Small intestine (tissue), 7 donors: ENCODE measurements around the gene KIAA1549. TPM values are rescaled to one million over a fixed set of nuclear protein-coding genes. Genes with fewer than 3 reads are reported as not detected.

Experiments used
- DNase-seq, 2 donors: peaks; one replicate each; pipeline versions ENCODE4 v3.0.0 to v3.0.0-alpha.2; 2013
- FAIRE-seq: peaks from 2 replicates; lab custom pipeline; 2012; peaks lifted over from hg19 to GRCh38; lab: Jason Lieb, UNC
- H3K27ac ChIP-seq, 3 donors: one replicate each; pipeline ENCODE4 v1.5.1; 2013; ENCODE audit warnings: low read length in 2 of 3, mild to moderate bottlenecking in 2 of 3, control low read depth in 1 of 3, inconsistent platforms in 1 of 3, low read depth in 1 of 3, moderate library complexity in 1 of 3
- H3K27me3 ChIP-seq, 3 donors: one replicate each; pipeline ENCODE4 v1.6.1; 2013; ENCODE audit warnings: low read length in 3 of 3, inconsistent platforms in 1 of 3; ENCODE audit not compliant: control insufficient read depth in 3 of 3, insufficient read depth in 3 of 3
- H3K36me3 ChIP-seq, 3 donors: one replicate each; pipeline ENCODE4 v1.6.1; 2013; ENCODE audit warnings: low read length in 3 of 3, inconsistent platforms in 1 of 3, low read depth in 1 of 3, mild to moderate bottlenecking in 1 of 3, moderate library complexity in 1 of 3; ENCODE audit not compliant: control insufficient read depth in 3 of 3, insufficient read depth in 2 of 3
- H3K4me1 ChIP-seq, 3 donors: one replicate each; pipeline ENCODE4 v1.6.1; 2013; ENCODE audit warnings: low read length in 2 of 3, inconsistent platforms in 1 of 3, low read depth in 1 of 3, mild to moderate bottlenecking in 1 of 3, moderate library complexity in 1 of 3; ENCODE audit not compliant: control insufficient read depth in 3 of 3, insufficient read depth in 2 of 3
- H3K4me3 ChIP-seq, 3 donors: one replicate each; pipeline ENCODE4 v1.5.1; 2013; ENCODE audit warnings: low read length in 3 of 3, control low read depth in 1 of 3, inconsistent platforms in 1 of 3, low read depth in 1 of 3, mild to moderate bottlenecking in 1 of 3, moderate library complexity in 1 of 3
- H3K9me3 ChIP-seq, 2 donors: one replicate each; pipeline ENCODE4 v1.6.1; 2013; ENCODE audit warnings: low read depth in 1 of 2, low read length in 1 of 2; ENCODE audit not compliant: control insufficient read depth in 2 of 2, insufficient read depth in 1 of 2
- whole genome bisulfite sequencing, 3 donors: extraction: QIAGEN DNeasy Blood & Tissue Kit; methylation state at CpG; one replicate each; pipeline ENCODE4 v1.1.7; 2013; 5-methylcytosine and 5-hydroxymethylcytosine counted together
- polyA plus RNA-seq, 4 donors: library from polyadenylated mRNA; stranded (reverse) in 3 of 4; unstranded in 1 of 4; fragments of 200-250 nt in 3 of 4; fragments of 120-200 nt in 1 of 4; gene quantifications; one replicate each; pipeline versions ENCODE4 v1.2.1 to v1.2.3, GENCODE V29; 2013
- donor health status: healthy with polysubstance abuse.
- donor health status: control.
- donor health status: control.
- donor health status: Bipolar disorder and iron deficiency.
- donor health status: healthy.

The KIAA1549 gene
- polyA plus RNA-seq, 4 donors, result under 0.01 to 2.7 (median 1.2) TPM

GRCh38 chr7:138865843-138866242, 115.3 kb downstream of the KIAA1549 start:
- no peaks in the 10 kb centered on the region for H3K4me1 ChIP-seq
- no peak for FAIRE-seq
- no peaks in the 10 kb centered on the region for H3K9me3 ChIP-seq
- no peak overlapping the region for H3K4me3 ChIP-seq
- peaks cover 0 to 43% (median 3%) of the 10 kb centered on the region in 3 donors for H3K36me3 ChIP-seq
- H3K27ac ChIP-seq, result no peak overlapping the region
- DNase-seq, result no peak
- WGBS, 3 donors, result 75 to 81% (median 81%) methylated on average over 4 of the region's 4 CpGs
- no peaks in the 10 kb centered on the region for H3K27me3 ChIP-seq

- 82 to 89% (median 86%) methylated on average over 3 of the region's 3 CpGs for WGBS, 3 donors
- DNase-seq, result peak in 1 of 2 donors; percentile 10
Measured at GRCh38 chr7:138864667-138865066, 116.5 kb downstream of the KIAA1549 start.

GRCh38 chr7:138863931-138864330, 117.3 kb downstream of the KIAA1549 start:
- no peak overlapping the region for H3K4me3 ChIP-seq
- peaks cover 0 to 25% (median 0%) of the 10 kb centered on the region in 3 donors for H3K36me3 ChIP-seq
- no peak overlapping the region for H3K27ac ChIP-seq
- FAIRE-seq (no peak), DNase-seq (no peak)
- WGBS, 3 donors, result 94 to 96% (median 96%) methylated on average over 9 of the region's 9 CpGs
- H3K9me3 ChIP-seq, result no peaks in the 10 kb centered on the region
- H3K27me3 ChIP-seq, result no peaks in the 10 kb centered on the region
- no peaks in the 10 kb centered on the region for H3K4me1 ChIP-seq

More at GRCh38 chr7:138864667-138865066, 116.5 kb downstream of the KIAA1549 start:
- FAIRE-seq, result no peak
- peaks cover 0 to 32% (median 3%) of the 10 kb centered on the region in 3 donors for H3K36me3 ChIP-seq
- H3K4me1 ChIP-seq, result no peaks in the 10 kb centered on the region
- no peaks in the 10 kb centered on the region for H3K27me3 ChIP-seq
- H3K27ac ChIP-seq, result no peak overlapping the region
- H3K4me3 ChIP-seq, result no peak overlapping the region
- no peaks in the 10 kb centered on the region for H3K9me3 ChIP-seq

GRCh38 chr7:138861051-138861450, 120.1 kb downstream of the KIAA1549 start:
- H3K27ac ChIP-seq, result no peak overlapping the region
- no peak overlapping the region for H3K4me3 ChIP-seq
- H3K9me3 ChIP-seq, result peaks cover 0 to 8% of the 10 kb centered on the region in 2 donors
- FAIRE-seq (no peak), DNase-seq (no peak)
- H3K4me1 ChIP-seq, result no peaks in the 10 kb centered on the region
- 92 to 95% (median 94%) methylated on average over 16 of the region's 16 CpGs for WGBS, 3 donors
- no peaks in the 10 kb centered on the region for H3K27me3 ChIP-seq
- H3K36me3 ChIP-seq, result peaks cover 0 to 12% (median 0%) of the 10 kb centered on the region in 3 donors

- Histone ChIP-seq H3K27me3 (no peaks in the 10 kb centered on the region), H3K27ac (no peak overlapping the region), H3K36me3 (peaks cover 0 to 4% (median 0%) of the 10 kb centered on the region in 3 donors), H3K9me3 (peaks cover 0 to 8% of the 10 kb centered on the region in 2 donors), H3K4me3 (no peak overlapping the region), H3K4me1 (no peaks in the 10 kb centered on the region)
- FAIRE-seq, result no peak
- no peak for DNase-seq
Measured at GRCh38 chr7:138857728-138858127, 123.5 kb downstream of the KIAA1549 start.

- WGBS, 3 donors, result 86 to 92% (median 92%) methylated on average over 5 of the region's 5 CpGs
- H3K36me3 ChIP-seq, result peaks cover 0 to 3% (median 0%) of the 10 kb centered on the region in 3 donors
- DNase-seq, result no peak
- H3K27me3 ChIP-seq, result no peaks in the 10 kb centered on the region
- no peak overlapping the region for H3K4me3 ChIP-seq
- H3K27ac ChIP-seq, result no peak overlapping the region
- FAIRE-seq, result no peak
- peaks cover 0 to 8% of the 10 kb centered on the region in 2 donors for H3K9me3 ChIP-seq
- H3K4me1 ChIP-seq, result no peaks in the 10 kb centered on the region
Measured at GRCh38 chr7:138854115-138854645, 127.0 kb downstream of the KIAA1549 start.

- WGBS, 3 donors, result 84 to 89% (median 84%) methylated on average over 3 of the region's 3 CpGs
- H3K4me3 ChIP-seq, result no peak overlapping the region
Measured at GRCh38 chr7:138853448-138853847, 127.7 kb downstream of the KIAA1549 start.

GRCh38 chr7:138852469-138852868, 128.7 kb downstream of the KIAA1549 start:
- Histone ChIP-seq H3K9me3 (no peaks in the 10 kb centered on the region), H3K4me1 (no peaks in the 10 kb centered on the region), H3K36me3 (peaks cover 0 to 3% (median 0%) of the 10 kb centered on the region in 3 donors), H3K4me3 (no peak overlapping the region), H3K27ac (no peak overlapping the region), H3K27me3 (no peaks in the 10 kb centered on the region)
- WGBS, 3 donors, result 92 to 95% (median 92%) methylated on average over 5 of the region's 5 CpGs
- DNase-seq, result no peak
- no peak for FAIRE-seq

More at GRCh38 chr7:138853448-138853847, 127.7 kb downstream of the KIAA1549 start:
- no peaks in the 10 kb centered on the region for H3K4me1 ChIP-seq
- no peak overlapping the region for H3K27ac ChIP-seq
- peaks cover 0 to 3% (median 0%) of the 10 kb centered on the region in 3 donors for H3K36me3 ChIP-seq
- H3K9me3 ChIP-seq, result peaks cover 0 to 6% of the 10 kb centered on the region in 2 donors
- no peak for FAIRE-seq
- H3K27me3 ChIP-seq, result no peaks in the 10 kb centered on the region
- DNase-seq, result no peak

- no peak overlapping the region for H3K4me3 ChIP-seq
- DNase-seq, result no peak
- no peak for FAIRE-seq
- H3K9me3 ChIP-seq, result no peaks in the 10 kb centered on the region
- WGBS, 3 donors, result 92 to 97% (median 95%) methylated on average over 5 of the region's 5 CpGs
- no peaks in the 10 kb centered on the region for H3K27me3 ChIP-seq
- H3K27ac ChIP-seq, result no peak overlapping the region
- H3K36me3 ChIP-seq, result peaks cover 0 to 3% (median 0%) of the 10 kb centered on the region in 3 donors
- H3K4me1 ChIP-seq, result no peaks in the 10 kb centered on the region
Measured at GRCh38 chr7:138849701-138850100, 131.5 kb downstream of the KIAA1549 start.
